Measurements from ENCODE around the gene SEC14L2. TPM values are rescaled to one million over a fixed set of nuclear protein-coding genes. Genes with fewer than 3 reads are reported as not detected.

The SEC14L2 gene
- total and polyA plus RNA-seq, 2 of the 8 experiments (the other 6 are each of a cell fraction or from before 2014, with no cell fraction given), result 2.8 to 3.2 TPM

DNA sequence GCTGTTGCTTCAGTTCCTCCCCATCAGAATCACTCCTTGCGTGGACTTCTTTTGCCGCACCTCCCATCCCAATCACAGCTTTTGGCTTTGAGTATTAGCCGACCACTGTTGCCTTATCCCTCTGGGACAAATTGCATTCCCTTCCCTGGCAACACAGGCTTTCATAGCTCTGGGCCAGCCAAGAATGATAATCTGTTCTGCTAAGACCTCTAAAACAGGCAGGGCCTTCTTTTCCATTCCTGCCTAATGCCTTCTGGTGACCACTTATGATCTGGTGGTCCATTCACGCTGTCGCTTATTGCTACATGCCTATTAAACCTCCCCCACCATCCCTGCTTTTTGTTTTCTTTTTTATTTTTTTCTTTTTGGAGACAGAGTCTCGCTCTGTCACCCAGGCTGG, 9.6 kb downstream of the SEC14L2 start:
- Histone ChIP-seq H3K14ac (ENCODE audit: insufficient read length) (no peak overlapping the region), H3K9ac (replicated peaks in 1 of 4; ENCODE audit: extremely low read depth in 1 of 4, low read depth in 3 of 4, low read length in 3 of 4) (no peak overlapping the region), H2AK5ac (ENCODE audit: low read depth, low read length) (no peak overlapping the region), H3K27me3 (replicated peaks in 1 of 4; ENCODE audit: control insufficient read depth in 3 of 4, extremely low read depth in 1 of 4, insufficient read depth in 3 of 4, low read length in 3 of 4) (no peaks in the 10 kb centered on the region), H4K91ac (replicated peaks; ENCODE audit: insufficient read length, low read length) (no peak overlapping the region), H3K9me3 (ENCODE audit: insufficient read depth in 2 of 2, low read depth in 1 of 2, low read length in 1 of 2) (no peaks in the 10 kb centered on the region), H3K18ac (ENCODE audit: extremely low read depth, low read length) (no peak overlapping the region), H3K23me2 (ENCODE audit: low read depth, low read length) (no peaks in the 10 kb centered on the region), H2BK120ac (replicated peaks; ENCODE audit: low read depth, low read length) (no peak overlapping the region), H2AFZ (ENCODE audit: low read length) (no peak overlapping the region), H3K4me2 (ENCODE audit: insufficient read depth in 1 of 2, low read depth in 2 of 2, low read length in 2 of 2) (no peak overlapping the region), H3K4me1 (replicated peaks in 1 of 4; ENCODE audit: control insufficient read depth in 3 of 4, insufficient read depth in 4 of 4, low read length in 3 of 4) (peaks cover 0 to 6% (median 4%) of the 10 kb centered on the region in 4 experiments; a peak in 5 of 7 replicates), H3K4ac (replicated peaks; ENCODE audit: insufficient read length, low read depth, low read length) (no peak overlapping the region), H2BK5ac (ENCODE audit: low read depth, low read length) (no peak overlapping the region), H2BK12ac (ENCODE audit: low read depth, low read length) (no peak overlapping the region), H4K8ac (ENCODE audit: extremely low read depth, insufficient read depth, low read length) (no peak overlapping the region), H2BK20ac (ENCODE audit: low read length) (no peak overlapping the region), H4K5ac (ENCODE audit: insufficient read length, low read depth, low read length) (no peak overlapping the region), H3K56ac (replicated peaks; ENCODE audit: insufficient read length, low read depth, low read length) (no peak overlapping the region), H2BK15ac (ENCODE audit: low read length) (no peak overlapping the region), H3K79me2 (ENCODE audit: control insufficient read depth in 1 of 2, insufficient read depth in 2 of 2, low read length in 2 of 2) (no peaks in the 10 kb centered on the region), H3K27ac (ENCODE audit: low read depth, low read length) (no peak overlapping the region), H3K79me1 (ENCODE audit: low read depth, low read length) (no peaks in the 10 kb centered on the region), H3K4me3 (ENCODE audit: extremely low read depth in 1 of 4, insufficient read depth in 2 of 4, low read depth in 3 of 4, low read length in 4 of 4) (no peak overlapping the region), H3K36me3 (ENCODE audit: control insufficient read depth in 2 of 4, insufficient read depth in 4 of 4, low read length in 3 of 4) (peaks cover 0 to 6% (median 0%) of the 10 kb centered on the region in 4 experiments; a peak in 3 of 8 replicates), H3K23ac (ENCODE audit: insufficient read length) (no peak overlapping the region), H4K20me1 (replicated peaks in 1 of 2; ENCODE audit: control insufficient read depth in 1 of 2, insufficient read depth in 2 of 2, low read length in 2 of 2) (peaks cover 0 to 4% of the 10 kb centered on the region in 2 experiments)
- WGBS, 2 experiments (ENCODE audit: extremely low coverage in 1 of 2, insufficient coverage in 1 of 2, insufficient read length in 1 of 2, insufficient replicate concordance in 2 of 2, low coverage in 1 of 2, low lambda C conversion rate in 2 of 2, missing lambda C conversion rate in 1 of 2), result 93% methylated on average over 6 of the region's 6 CpGs; no CpG with 5 or more reads in 1 of the 2 experiments
- FAIRE-seq, result no peak
- TF ChIP-seq RAD21 (IDR thresholded peaks at IDR 0.05 in 1 of 2, conservative IDR thresholded peaks at IDR 0.05 in 1 of 2; ENCODE audit: low read depth in 2 of 2, low read length in 2 of 2) (no peak), SP2 (IDR thresholded peaks at IDR 0.05; ENCODE audit: low read length) (no peak)
- DNase-seq (ENCODE audit: low read depth in 1 of 2, low spot score in 2 of 2), result no peak
- CTCF ChIA-PET (ENCODE audit: partially characterized antibody), result interaction anchor here (0.7 to 1.8 kb wide), 7 partner anchors 10 to 151 kb away, joined by 3 to 5 read pairs (median 4); partner anchors contain the start of gene SEC14L2
- POLR2A ChIA-PET (ENCODE audit: partially characterized antibody), result interaction anchor here (0.6 to 1.2 kb wide), 3 partner anchors 10 to 339 kb away, joined by 3 to 5 read pairs (median 5); partner anchors contain the start of gene SEC14L2
